ENCODE measurements around the gene DOCK4. TPM values are rescaled to one million over a fixed set of nuclear protein-coding genes. Genes with fewer than 3 reads are reported as not detected.

Gene DOCK4
- total RNA-seq, 4 donors from 2014 or later = 12.7 to 28.4 (median 19.5) TPM

DNA sequence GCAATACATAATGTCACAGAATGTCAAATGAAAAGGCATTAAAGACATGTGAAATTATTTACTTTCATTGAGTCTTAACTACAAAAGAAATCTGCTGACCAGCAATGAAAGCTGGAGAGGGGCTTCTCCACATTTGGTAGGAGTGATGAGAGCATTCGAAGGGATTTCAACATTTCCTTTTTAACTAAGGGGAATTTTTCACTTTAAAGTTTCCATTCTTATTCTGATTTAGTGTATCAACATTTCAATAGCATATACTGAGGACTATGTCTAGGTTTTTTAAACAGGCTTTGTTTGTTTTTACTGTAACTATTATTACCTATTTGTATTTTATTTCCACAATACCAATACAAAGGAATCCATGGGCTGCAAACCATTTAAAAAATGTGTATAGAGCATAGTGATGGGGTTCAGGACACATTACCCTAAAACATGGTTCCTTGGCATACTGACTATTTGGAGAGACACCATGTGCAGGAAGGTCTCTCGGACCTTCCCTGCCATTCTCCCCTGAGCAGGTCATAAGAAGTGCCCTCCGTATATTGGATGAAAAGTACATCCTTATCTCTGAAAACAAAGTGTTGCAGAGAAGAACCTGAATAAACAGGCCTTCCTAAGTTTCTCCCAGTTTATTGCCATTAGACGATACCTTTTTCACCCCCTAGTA, 278.7 kb downstream of the DOCK4 start:
- TF ChIP-seq POLR2AphosphoS5 (IDR thresholded peaks at IDR 0.05) (no peak), EP300 (IDR thresholded peaks at IDR 0.05; ENCODE audit: low read depth) (no peak), POLR2A (IDR thresholded peaks at IDR 0.05) (no peak)
- TF ChIP-seq, protein P1, sequence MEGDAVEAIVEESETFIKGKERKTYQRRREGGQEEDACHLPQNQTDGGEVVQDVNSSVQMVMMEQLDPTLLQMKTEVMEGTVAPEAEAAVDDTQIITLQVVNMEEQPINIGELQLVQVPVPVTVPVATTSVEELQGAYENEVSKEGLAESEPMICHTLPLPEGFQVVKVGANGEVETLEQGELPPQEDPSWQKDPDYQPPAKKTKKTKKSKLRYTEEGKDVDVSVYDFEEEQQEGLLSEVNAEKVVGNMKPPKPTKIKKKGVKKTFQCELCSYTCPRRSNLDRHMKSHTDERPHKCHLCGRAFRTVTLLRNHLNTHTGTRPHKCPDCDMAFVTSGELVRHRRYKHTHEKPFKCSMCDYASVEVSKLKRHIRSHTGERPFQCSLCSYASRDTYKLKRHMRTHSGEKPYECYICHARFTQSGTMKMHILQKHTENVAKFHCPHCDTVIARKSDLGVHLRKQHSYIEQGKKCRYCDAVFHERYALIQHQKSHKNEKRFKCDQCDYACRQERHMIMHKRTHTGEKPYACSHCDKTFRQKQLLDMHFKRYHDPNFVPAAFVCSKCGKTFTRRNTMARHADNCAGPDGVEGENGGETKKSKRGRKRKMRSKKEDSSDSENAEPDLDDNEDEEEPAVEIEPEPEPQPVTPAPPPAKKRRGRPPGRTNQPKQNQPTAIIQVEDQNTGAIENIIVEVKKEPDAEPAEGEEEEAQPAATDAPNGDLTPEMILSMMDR (IDR thresholded peaks at IDR 0.05) = no peak

DNA sequence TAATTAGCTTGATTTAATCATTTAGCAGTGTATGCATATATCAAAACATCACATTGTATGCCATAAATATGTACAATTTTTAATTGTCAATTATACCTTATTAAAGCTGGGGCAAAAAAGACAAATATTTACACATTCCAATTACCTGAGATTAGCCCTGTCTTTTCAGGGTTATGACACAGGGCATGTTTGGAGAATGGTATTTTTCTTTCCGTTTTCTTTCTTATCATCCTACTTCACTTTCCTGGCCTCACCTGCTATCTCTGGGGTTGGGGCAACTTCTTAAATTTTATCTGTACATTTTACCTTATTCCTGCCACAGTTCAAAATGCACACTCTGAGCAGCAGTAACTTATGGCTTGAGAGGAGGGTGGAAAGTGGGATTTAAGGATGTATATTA, 285.9 kb downstream of the DOCK4 start:
- H3K4me1 ChIP-seq = no peaks in the 10 kb centered on the region
- H3K9me3 ChIP-seq = no peaks in the 10 kb centered on the region
- intact Hi-C loops (cut with DNase I; ENCODE audit: low total_unique reads) (no loop called here), in situ Hi-C loops (cut with MboI; ENCODE audit: low pct_ligation_motif_present in 1 of 4, low pct_unique_long_range_greater_than_20kb in 1 of 4, low sequenced_read_pairs in 3 of 4) (no loop called here)
- H3K27me3 ChIP-seq = no peaks in the 10 kb centered on the region
- DNase-seq = no peak
- WGBS, 2 donors (ENCODE audit: low coverage in 1 of 2) = 13 to 75% methylated on average over 1 of the region's 1 CpG
- no peak overlapping the region for H3K27ac ChIP-seq
- no peak overlapping the region for H3K4me3 ChIP-seq
- TF ChIP-seq POLR2A (IDR thresholded peaks at IDR 0.05) = no peak
- TF ChIP-seq EP300 (IDR thresholded peaks at IDR 0.05; ENCODE audit: low read depth) = no peak
- TF ChIP-seq POLR2AphosphoS5 (IDR thresholded peaks at IDR 0.05) = no peak
- TF ChIP-seq, protein P1 (IDR thresholded peaks at IDR 0.05) = no peak
- H3K36me3 ChIP-seq = no peaks in the 10 kb centered on the region

More for the DNA sequence above, 278.7 kb downstream of the DOCK4 start:
- H3K27me3 ChIP-seq = no peaks in the 10 kb centered on the region
- H3K4me3 ChIP-seq = no peak overlapping the region
- H3K36me3 ChIP-seq = no peaks in the 10 kb centered on the region
- intact Hi-C loops (cut with DNase I; ENCODE audit: low total_unique reads) (no loop called here), in situ Hi-C loops (cut with MboI; ENCODE audit: low pct_ligation_motif_present in 1 of 4, low pct_unique_long_range_greater_than_20kb in 1 of 4, low sequenced_read_pairs in 3 of 4) (no loop called here)
- no peak for DNase-seq
- H3K27ac ChIP-seq = no peak overlapping the region
- peaks cover 0 to 7% (median 0%) of the 10 kb centered on the region in 4 donors for H3K4me1 ChIP-seq
- WGBS, 2 donors (ENCODE audit: low coverage in 1 of 2) = 90 to 95% methylated on average over 3 to 4 of the region's 4 CpGs
- H3K9me3 ChIP-seq = no peaks in the 10 kb centered on the region

DNA sequence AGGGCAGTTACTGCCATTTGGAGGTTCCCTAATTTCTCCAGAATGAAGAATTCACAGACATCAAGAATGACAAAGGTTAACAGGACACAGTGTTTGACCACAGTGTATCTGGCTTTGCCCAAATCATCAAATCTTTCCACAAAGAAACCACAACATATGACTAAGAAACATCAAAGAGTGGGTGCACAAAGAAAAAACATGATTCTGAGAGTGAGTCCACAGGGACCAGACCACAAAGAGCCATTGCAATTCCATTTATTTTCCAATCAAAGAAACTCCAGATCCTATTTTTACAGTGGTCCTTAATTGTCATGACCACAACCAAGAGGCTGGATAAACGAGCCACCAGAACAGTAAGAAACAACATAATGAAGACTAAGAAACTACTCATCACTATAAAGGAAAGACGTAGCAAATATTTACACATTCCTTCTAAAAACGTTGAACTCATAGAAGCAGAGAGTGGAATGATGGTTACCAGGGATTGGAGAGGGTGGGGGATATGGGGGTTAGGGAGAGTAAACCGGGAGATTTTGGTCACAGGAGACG, 286.5 kb downstream of the DOCK4 start:
- intact Hi-C loops (cut with DNase I; ENCODE audit: low total_unique reads) = no loop called here
- no peak overlapping the region for H3K4me3 ChIP-seq
- H3K9me3 ChIP-seq = no peaks in the 10 kb centered on the region
- WGBS, 2 donors (ENCODE audit: low coverage in 1 of 2) = 69 to 70% methylated on average over 4 to 5 of the region's 5 CpGs
- DNase-seq = no peak
- in situ Hi-C loops (cut with MboI; ENCODE audit: low pct_ligation_motif_present in 1 of 4, low pct_unique_long_range_greater_than_20kb in 1 of 4, low sequenced_read_pairs in 3 of 4) = no loop called here
- H3K27me3 ChIP-seq = no peaks in the 10 kb centered on the region
- no peaks in the 10 kb centered on the region for H3K4me1 ChIP-seq
- H3K36me3 ChIP-seq = no peaks in the 10 kb centered on the region
- TF ChIP-seq POLR2A (IDR thresholded peaks at IDR 0.05) (no peak), EP300 (IDR thresholded peaks at IDR 0.05; ENCODE audit: low read depth) (no peak), POLR2AphosphoS5 (IDR thresholded peaks at IDR 0.05) (no peak)
- TF ChIP-seq, protein P1 (IDR thresholded peaks at IDR 0.05) = no peak
- no peak overlapping the region for H3K27ac ChIP-seq

DNA sequence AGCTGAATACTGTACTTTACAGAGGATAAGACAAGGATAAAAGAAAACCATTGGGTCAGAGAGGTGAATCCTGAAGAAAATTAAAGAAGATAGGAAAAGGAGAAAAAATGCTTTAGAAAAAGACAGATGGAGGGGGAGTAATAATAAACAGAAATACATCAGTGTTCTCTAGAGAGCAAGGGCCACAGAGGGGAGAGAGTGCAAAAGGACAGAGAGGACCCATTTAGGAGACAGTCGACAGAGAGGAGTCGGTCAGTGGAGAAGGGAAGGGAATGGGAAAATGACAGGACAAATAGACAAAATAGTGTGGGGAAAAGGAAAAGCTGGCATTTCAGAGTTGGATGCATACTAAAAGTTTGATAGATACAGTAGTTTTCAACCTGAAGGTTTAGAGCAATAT, 287.0 kb downstream of the DOCK4 start:
- TF ChIP-seq EP300 (IDR thresholded peaks at IDR 0.05; ENCODE audit: low read depth) (no peak), POLR2A (IDR thresholded peaks at IDR 0.05) (no peak), POLR2AphosphoS5 (IDR thresholded peaks at IDR 0.05) (no peak)
- TF ChIP-seq, protein P1 (IDR thresholded peaks at IDR 0.05) = no peak
- in situ Hi-C loops (cut with MboI; ENCODE audit: low pct_ligation_motif_present in 1 of 4, low pct_unique_long_range_greater_than_20kb in 1 of 4, low sequenced_read_pairs in 3 of 4) = no loop called here
- no peak overlapping the region for H3K4me3 ChIP-seq
- H3K9me3 ChIP-seq = no peaks in the 10 kb centered on the region
- H3K4me1 ChIP-seq = no peaks in the 10 kb centered on the region
- WGBS, 2 donors (ENCODE audit: low coverage in 1 of 2) = 90 to 93% methylated on average over 2 of the region's 2 CpGs
- intact Hi-C loops (cut with DNase I; ENCODE audit: low total_unique reads) = no loop called here
- DNase-seq = no peak
- H3K27me3 ChIP-seq = no peaks in the 10 kb centered on the region
- no peaks in the 10 kb centered on the region for H3K36me3 ChIP-seq
- no peak overlapping the region for H3K27ac ChIP-seq
